Transverse colon (tissue), 4 donors: ENCODE results near the gene KIFAP3. TPM values are rescaled to one million over a fixed set of nuclear protein-coding genes. Genes with fewer than 3 reads are reported as not detected.

Source experiments
- DNase-seq: peaks from one replicate; pipeline ENCODE4 v3.0.0-alpha.2; 2019
- H3K27ac ChIP-seq, 4 donors: fragments of 200-600 bp; sonication (generic); 2 replicates each; pipeline ENCODE4 v1.5.1; 2016 to 2018; ENCODE audit warnings: inconsistent platforms in 4 of 4
- H3K27me3 ChIP-seq: fragments of 200-600 bp; sonication (generic); 2 replicates; pipeline ENCODE4 v1.5.1; 2017; ENCODE audit warnings: inconsistent platforms
- H3K36me3 ChIP-seq, 4 donors: fragments of 200-600 bp; sonication (generic); 2 replicates each; pipeline ENCODE4 v1.5.1; 2017 to 2019; ENCODE audit warnings: inconsistent platforms in 4 of 4
- H3K4me1 ChIP-seq, 4 donors: fragments of 200-600 bp; sonication (generic); 2 replicates each; pipeline ENCODE4 v1.5.1; 2017 to 2020; ENCODE audit warnings: inconsistent platforms in 4 of 4
- H3K4me3 ChIP-seq, 4 donors: fragments of 200-600 bp; sonication (generic); 1 replicate in 1 of 4; 2 replicates in 3 of 4; pipeline versions ENCODE4 v1.5.1 to v1.6.1; 2017 to 2019; ENCODE audit warnings: inconsistent platforms in 4 of 4
- H3K9me3 ChIP-seq, 2 donors: fragments of 200-600 bp; sonication (generic); 2 replicates each; pipeline ENCODE4 v1.5.1; 2017 to 2019; ENCODE audit warnings: inconsistent platforms in 2 of 2
- CTCF ChIP-seq, 5 experiments: fragments of 200-600 bp in 3 of 5; fragments of 450-650 bp in 2 of 5; sonication (generic) in 3 of 5; IDR thresholded peaks; 1 replicate in 2 of 5; 2 replicates in 3 of 5; pipeline ENCODE4 v1.5.1; 2016 to 2017; ENCODE audit warnings: antibody characterized with exemption in 5 of 5, inconsistent platforms in 3 of 5, mild to moderate bottlenecking in 2 of 5, moderate library complexity in 1 of 5
- EP300 ChIP-seq: sonication (generic); formaldehyde crosslinking; IDR thresholded peaks from one replicate; pipeline ENCODE4 v1.6.1; 2017; ENCODE audit warnings: antibody characterized with exemption, low read depth
- POLR2A ChIP-seq: fragments of 450-650 bp; IDR thresholded peaks from one replicate; pipeline ENCODE4 v1.6.1; 2016; ENCODE audit warnings: antibody characterized with exemption, mild to moderate bottlenecking, moderate library complexity
- POLR2AphosphoS5 ChIP-seq, 3 donors: sonication (generic); formaldehyde crosslinking; IDR thresholded peaks; one replicate each; pipeline ENCODE4 v1.6.1; 2016; ENCODE audit warnings: antibody characterized with exemption in 3 of 3
- WGBS, 2 donors: methylation state at CpG; one replicate each; pipeline ENCODE4 v1.1.5; 2018; ENCODE audit warnings: low coverage in 1 of 2; 5-methylcytosine and 5-hydroxymethylcytosine counted together
- in situ Hi-C, 4 donors: fragments of 200-750 bp; cut with MboI; loops; one replicate each; pipeline versions ENCODE4 v1.15.0 to v1.15.1; 2017; ENCODE audit warnings: low sequenced_read_pairs in 3 of 4, low pct_ligation_motif_present in 1 of 4, low pct_unique_long_range_greater_than_20kb in 1 of 4
- intact Hi-C: fragments of 100-400 bp; cut with DNase I; formaldehyde crosslinking; loops from one replicate; pipeline ENCODE4 v1.15.1; 2023; ENCODE audit warnings: low total_unique reads
- total RNA-seq, 4 donors: library from RNA; depleted of rRNA; stranded (reverse); fragments of >200 nt; gene quantifications; one replicate each; pipeline ENCODE4 v1.1.0, GENCODE V29; 2016

The KIFAP3 gene
- total RNA-seq, 4 donors from 2014 or later, result 21.7 to 58.9 (median 27.1) TPM

GRCh38 chr1:169879034-169879840 lies 195.3 kb downstream of the KIFAP3 start:
- Histone ChIP-seq H3K27ac (no peak overlapping the region), H3K27me3 (no peaks in the 10 kb centered on the region), H3K9me3 (no peaks in the 10 kb centered on the region), H3K4me1 (no peaks in the 10 kb centered on the region), H3K36me3 (peaks cover 0 to 29% (median 11%) of the 10 kb centered on the region in 4 donors), H3K4me3 (no peak overlapping the region)
- intact Hi-C loops (no loop called here), in situ Hi-C loops (no loop called here)
- WGBS, 2 donors, result 78 to 81% methylated on average over 4 of the region's 4 CpGs
- no peak for TF ChIP-seq CTCF (IDR thresholded peaks at IDR 0.05)
- TF ChIP-seq POLR2A, result no peak
- TF ChIP-seq POLR2AphosphoS5 (IDR thresholded peaks at IDR 0.05), result no peak
- TF ChIP-seq EP300, result no peak
- DNase-seq, result no peak

GRCh38 chr1:169878498-169878897 lies 196.0 kb downstream of the KIFAP3 start:
- H3K27ac ChIP-seq, result no peak overlapping the region
- in situ Hi-C loops (no loop called here), intact Hi-C loops (no loop called here)
- no peaks in the 10 kb centered on the region for H3K27me3 ChIP-seq
- 87 to 100% methylated on average over 1 to 4 of the region's 4 CpGs for WGBS, 2 donors
- no peaks in the 10 kb centered on the region for H3K4me1 ChIP-seq
- no peak for TF ChIP-seq POLR2AphosphoS5 (IDR thresholded peaks at IDR 0.05)
- TF ChIP-seq POLR2A, result no peak
- TF ChIP-seq CTCF (IDR thresholded peaks at IDR 0.05), result no peak
- no peak for TF ChIP-seq EP300
- peaks cover 0 to 36% (median 15%) of the 10 kb centered on the region in 4 donors for H3K36me3 ChIP-seq
- no peaks in the 10 kb centered on the region for H3K9me3 ChIP-seq
- DNase-seq, result no peak
- H3K4me3 ChIP-seq, result no peak overlapping the region

GRCh38 chr1:169877800-169878491 lies 196.5 kb downstream of the KIFAP3 start:
- Histone ChIP-seq H3K36me3 (peaks cover 0 to 41% (median 18%) of the 10 kb centered on the region in 4 donors), H3K9me3 (no peaks in the 10 kb centered on the region), H3K27me3 (no peaks in the 10 kb centered on the region), H3K27ac (no peak overlapping the region), H3K4me3 (no peak overlapping the region), H3K4me1 (no peaks in the 10 kb centered on the region)
- intact Hi-C loops (no loop called here), in situ Hi-C loops (no loop called here)
- TF ChIP-seq POLR2AphosphoS5 (IDR thresholded peaks at IDR 0.05) (no peak), CTCF (IDR thresholded peaks at IDR 0.05) (no peak), POLR2A (no peak), EP300 (no peak)
- DNase-seq, result no peak
- 89 to 96% methylated on average over 2 of the region's 2 CpGs for WGBS, 2 donors

- Histone ChIP-seq H3K27ac (peak overlapping the region in 1 of 4 donors; percentile 51), H3K4me3 (no peak overlapping the region), H3K36me3 (peaks cover 0 to 71% (median 35%) of the 10 kb centered on the region in 4 donors), H3K4me1 (no peaks in the 10 kb centered on the region), H3K9me3 (no peaks in the 10 kb centered on the region), H3K27me3 (no peaks in the 10 kb centered on the region)
- in situ Hi-C loops (no loop called here), intact Hi-C loops (no loop called here)
- TF ChIP-seq POLR2AphosphoS5 (IDR thresholded peaks at IDR 0.05) (no peak), EP300 (no peak), CTCF (IDR thresholded peaks at IDR 0.05) (no peak), POLR2A (no peak)
- no peak for DNase-seq
- WGBS, 2 donors, result 73 to 74% methylated on average over 3 of the region's 3 CpGs
Observed at GRCh38 chr1:169874229-169874628, 200.3 kb downstream of the KIFAP3 start.
